H9 (cell line): ENCODE measurements around the gene FAM204A. TPM values are rescaled to one million over a fixed set of nuclear protein-coding genes. Genes with fewer than 3 reads are reported as not detected.

Source experiments
- DNase-seq: peaks from one replicate; pipeline ENCODE4 v3.0.0-alpha.2; 2017
- H2AFZ ChIP-seq: one replicate; pipeline ENCODE4 v1.6.1; 2013; ENCODE audit warnings: mild to moderate bottlenecking, low read length, control low read depth, moderate library complexity
- H2AK5ac ChIP-seq: 2 replicates; pipeline ENCODE4 v1.6.1; 2013; ENCODE audit warnings: low read length, control low read depth, mixed read lengths; ENCODE audit not compliant: insufficient read length
- H2BK120ac ChIP-seq: one replicate; pipeline ENCODE4 v1.6.1; 2013; ENCODE audit warnings: low read depth, mild to moderate bottlenecking, low read length, control low read depth, inconsistent platforms; ENCODE audit not compliant: poor library complexity, severe bottlenecking
- H2BK12ac ChIP-seq: 2 replicates; pipeline ENCODE4 v1.6.1; 2013; ENCODE audit warnings: low read length, control low read depth, mixed read lengths, low read depth; ENCODE audit not compliant: insufficient read length
- H2BK15ac ChIP-seq: 2 replicates; pipeline ENCODE4 v1.6.1; 2013; ENCODE audit warnings: low read depth, low read length, control low read depth
- H2BK20ac ChIP-seq: one replicate; pipeline ENCODE4 v1.6.1; 2013; ENCODE audit warnings: low read depth, mild to moderate bottlenecking, low read length, control low read depth, inconsistent platforms; ENCODE audit not compliant: poor library complexity, severe bottlenecking
- H2BK5ac ChIP-seq: 2 replicates; pipeline ENCODE4 v1.6.1; 2013; ENCODE audit warnings: low read length, control low read depth, mixed read lengths; ENCODE audit not compliant: insufficient read length
- H3K14ac ChIP-seq: 2 replicates; pipeline ENCODE4 v1.6.1; 2013; ENCODE audit warnings: low read length, control low read depth; ENCODE audit not compliant: insufficient read depth
- H3K18ac ChIP-seq: 2 replicates; pipeline ENCODE4 v1.6.1; 2013; ENCODE audit warnings: low read depth, mild to moderate bottlenecking, mixed read lengths, low read length, control low read depth; ENCODE audit not compliant: insufficient read length
- H3K23ac ChIP-seq: 2 replicates; pipeline ENCODE4 v1.6.1; 2013; ENCODE audit warnings: low read length, control low read depth, mixed read lengths, low read depth; ENCODE audit not compliant: insufficient read length
- H3K23me2 ChIP-seq: 2 replicates; pipeline ENCODE4 v1.6.1; 2013; ENCODE audit warnings: low read depth, mild to moderate bottlenecking, mixed read lengths, low read length, control low read depth; ENCODE audit not compliant: insufficient read length, poor library complexity, severe bottlenecking
- H3K27ac ChIP-seq: 2 replicates; pipeline ENCODE4 v1.5.1; 2013; ENCODE audit warnings: low read length, control low read depth, mixed read lengths, low read depth; ENCODE audit not compliant: insufficient read length
- H3K27me3 ChIP-seq: 2 replicates; pipeline ENCODE4 v1.6.1; 2013; ENCODE audit warnings: low read length, control low read depth, inconsistent platforms; ENCODE audit not compliant: insufficient read depth
- H3K4ac ChIP-seq: 2 replicates; pipeline ENCODE4 v1.6.1; 2013; ENCODE audit warnings: low read depth, mild to moderate bottlenecking, control low read depth, inconsistent platforms, low read length, moderate library complexity
- H3K4me1 ChIP-seq: 2 replicates; pipeline ENCODE4 v1.6.1; 2013; ENCODE audit warnings: low read length, control low read depth, inconsistent platforms; ENCODE audit not compliant: insufficient read depth
- H3K4me2 ChIP-seq: 2 replicates; pipeline ENCODE4 v1.6.1; 2013; ENCODE audit warnings: low read length, control low read depth, mixed read lengths; ENCODE audit not compliant: insufficient read length, insufficient read depth
- H3K56ac ChIP-seq: 2 replicates; pipeline ENCODE4 v1.6.1; 2013; ENCODE audit warnings: low read depth, mild to moderate bottlenecking, mixed read lengths, low read length, control low read depth; ENCODE audit not compliant: insufficient read length
- H3K79me1 ChIP-seq: 2 replicates; pipeline ENCODE4 v1.6.1; 2013; ENCODE audit warnings: low read depth, mild to moderate bottlenecking, moderate library complexity, low read length, control low read depth, inconsistent platforms; ENCODE audit not compliant: insufficient read depth, poor library complexity, severe bottlenecking
- H3K79me2 ChIP-seq: 2 replicates; pipeline ENCODE4 v1.6.1; 2013; ENCODE audit warnings: low read length, control low read depth, inconsistent platforms; ENCODE audit not compliant: insufficient read depth
- H3K9ac ChIP-seq: 2 replicates; pipeline ENCODE4 v1.6.1; 2013; ENCODE audit warnings: low read length, control low read depth, mixed read lengths; ENCODE audit not compliant: insufficient read length; ENCODE audit errors: extremely low read depth
- H3K9me3 ChIP-seq: one replicate; pipeline ENCODE4 v1.6.1; 2013; ENCODE audit warnings: low read depth, low read length, inconsistent platforms; ENCODE audit not compliant: control insufficient read depth
- H3T11ph ChIP-seq: one replicate; pipeline ENCODE4 v1.6.1; 2013; ENCODE audit warnings: mild to moderate bottlenecking, low read length, control low read depth, inconsistent platforms
- H4K20me1 ChIP-seq: one replicate; pipeline ENCODE4 v1.6.1; 2013; ENCODE audit not compliant: control insufficient read depth, insufficient read length, insufficient read depth
- H4K5ac ChIP-seq: 2 replicates; pipeline ENCODE4 v1.6.1; 2013; ENCODE audit warnings: low read depth, mild to moderate bottlenecking, mixed read lengths, low read length, control low read depth; ENCODE audit not compliant: insufficient read length
- H4K8ac ChIP-seq: replicated peaks from 2 replicates; pipeline ENCODE4 v1.6.1; 2013; ENCODE audit warnings: low read length, control low read depth, mixed read lengths, low read depth; ENCODE audit not compliant: insufficient read length
- H4K91ac ChIP-seq: 2 replicates; pipeline ENCODE4 v1.6.1; 2013; ENCODE audit warnings: low read depth, mild to moderate bottlenecking, moderate library complexity, mixed read lengths, low read length, control low read depth; ENCODE audit not compliant: insufficient read length
- H3K27ac Mint-ChIP-seq, 3 experiments: 2 replicates in 2 of 3; 3 replicates in 1 of 3; pipeline ENCODE4 v1.8.0; 2020 to 2021; ENCODE audit warnings: mixed read lengths in 3 of 3, mild to moderate bottlenecking in 1 of 3, moderate library complexity in 1 of 3
- H3K27me3 Mint-ChIP-seq: 2 replicates; pipeline ENCODE4 v1.8.0; 2021; ENCODE audit warnings: low read depth, mild to moderate bottlenecking, moderate library complexity, mixed read lengths
- H3K36me3 Mint-ChIP-seq, 3 experiments: 2 replicates in 2 of 3; 3 replicates in 1 of 3; pipeline ENCODE4 v1.8.0; 2020 to 2021; ENCODE audit warnings: low read depth in 3 of 3, mixed read lengths in 3 of 3; ENCODE audit not compliant: insufficient read depth in 1 of 3
- H3K4me1 Mint-ChIP-seq, 2 experiments: 2 replicates each; pipeline ENCODE4 v1.8.0; 2020; ENCODE audit warnings: mixed read lengths in 2 of 2
- H3K4me3 Mint-ChIP-seq, 2 experiments: 2 replicates in 1 of 2; 3 replicates in 1 of 2; pipeline ENCODE4 v1.8.0; 2020 to 2021; ENCODE audit warnings: mild to moderate bottlenecking in 2 of 2, mixed read lengths in 2 of 2, moderate library complexity in 1 of 2
- H3K9me3 Mint-ChIP-seq, 2 experiments: 2 replicates in 1 of 2; 3 replicates in 1 of 2; pipeline ENCODE4 v1.8.0; 2020; ENCODE audit warnings: mild to moderate bottlenecking in 2 of 2, mixed read lengths in 2 of 2, moderate library complexity in 1 of 2
- CTCF ChIP-seq: fragments of 200-600 bp; sonication (generic); conservative IDR thresholded peaks from 3 replicates; pipeline ENCODE4 v1.8.0; 2021; ENCODE audit warnings: antibody characterized with exemption, mild to moderate bottlenecking
- WGBS: extraction: QIAGEN DNeasy Blood & Tissue Kit; methylation state at CpG from one replicate; pipeline ENCODE4 v1.1.7; 2013; ENCODE audit warnings: missing lambda C conversion rate, low lambda C conversion rate, mixed read lengths; ENCODE audit not compliant: insufficient read length; ENCODE audit errors: extremely low coverage; 5-methylcytosine and 5-hydroxymethylcytosine counted together
- total RNA-seq: library from RNA; stranded (reverse); gene quantifications from 2 replicates; pipeline ENCODE4 v1.2.1, GENCODE V29; 2021

FAM204A gene
- total RNA-seq, 1 experiment from 2014 or later: 42.5 TPM

- H3K9me3 ChIP-seq: no peaks in the 10 kb centered on the region
- no peak overlapping the region for H2AK5ac ChIP-seq
- no peak overlapping the region for H2BK12ac ChIP-seq
- TF ChIP-seq CTCF: no peak
- no peaks in the 10 kb centered on the region for H3K27me3 ChIP-seq
- H3K56ac ChIP-seq: no peak overlapping the region
- H3K4me2 ChIP-seq: no peak overlapping the region
- H3K79me1 ChIP-seq: no peaks in the 10 kb centered on the region
- no peak overlapping the region for H3K27ac ChIP-seq
- no peak for DNase-seq
- no peak overlapping the region for H2AFZ ChIP-seq
- H2BK15ac ChIP-seq: no peak overlapping the region
- H3K9me3 Mint-ChIP-seq: no peaks in the 10 kb centered on the region
- H4K5ac ChIP-seq: no peak overlapping the region
- H3K27me3 Mint-ChIP-seq: no peaks in the 10 kb centered on the region
- no peaks in the 10 kb centered on the region for H3K4me1 ChIP-seq
- H3K23ac ChIP-seq: no peak overlapping the region
- no peaks in the 10 kb centered on the region for H3K4me1 Mint-ChIP-seq
- no peak overlapping the region for H3T11ph ChIP-seq
- no peak overlapping the region for H3K27ac Mint-ChIP-seq
- H3K14ac ChIP-seq: no peak overlapping the region
- H3K4me3 Mint-ChIP-seq: no peak overlapping the region
- no CpG with 5 or more reads among the region's 2 CpGs for WGBS
- peaks cover 0 to 16% (median 3%) of the 10 kb centered on the region in 3 experiments; a peak in 4 of 7 replicates for H3K36me3 Mint-ChIP-seq
- H4K8ac ChIP-seq: no peak overlapping the region
- H3K79me2 ChIP-seq: no peaks in the 10 kb centered on the region
- no peak overlapping the region for H2BK120ac ChIP-seq
- no peak overlapping the region for H2BK20ac ChIP-seq
- no peaks in the 10 kb centered on the region for H4K20me1 ChIP-seq
- H4K91ac ChIP-seq: no peak overlapping the region
- H3K23me2 ChIP-seq: no peaks in the 10 kb centered on the region
- H3K9ac ChIP-seq: no peak overlapping the region
- no peak overlapping the region for H3K18ac ChIP-seq
- no peak overlapping the region for H2BK5ac ChIP-seq
- no peak overlapping the region for H3K4ac ChIP-seq
Measured at GRCh38 chr10:118310822-118311221, 31.3 kb downstream of the FAM204A start.
